H1 (cell line): ENCODE results near the gene HOMER3. TPM values are rescaled to one million over a fixed set of nuclear protein-coding genes. Genes with fewer than 3 reads are reported as not detected.

Experiments
- CHD2 ChIP-seq: IDR thresholded peaks from 2 replicates; pipeline ENCODE4 v1.6.1; 2012; ENCODE audit warnings: low read length, improper control_type of control experiment
- HDAC2 ChIP-seq, 2 experiments: fragments of 300-600 bp in 1 of 2; sonication (generic) in 1 of 2; IDR thresholded peaks; 2 replicates each; pipeline ENCODE4 v1.6.1; 2011 to 2012; ENCODE audit warnings: low read depth in 2 of 2, low read length in 2 of 2, mild to moderate bottlenecking in 2 of 2, moderate library complexity in 2 of 2, borderline replicate concordance in 1 of 2, inconsistent platforms in 1 of 2
- KDM1A ChIP-seq: fragments of 200-600, 300-600 bp; sonication (generic); IDR thresholded peaks from 2 replicates; pipeline ENCODE4 v1.7.1; 2016; ENCODE audit warnings: mild to moderate bottlenecking, low read length, borderline replicate concordance
- TEAD4 ChIP-seq: IDR thresholded peaks from 2 replicates; pipeline ENCODE4 v1.6.1; 2012; ENCODE audit warnings: low read depth, low read length, inconsistent platforms, mixed read lengths
- polyA plus RNA-seq, 7 experiments: library from polyadenylated mRNA; depleted of rRNA in 3 of 7; stranded (reverse) in 5 of 7; unstranded in 2 of 7; fragments of >200 nt in 5 of 7; fragments of 200-250 nt in 2 of 7; gene quantifications; 1 replicate in 5 of 7; 2 replicates in 1 of 7; 4 replicates in 1 of 7; pipeline versions ENCODE4 v1.2.1 to v1.2.3, GENCODE V29; 2011 to 2013; ENCODE audit warnings: missing spikeins in 2 of 7, mixed read lengths in 2 of 7
- total RNA-seq: library from RNA; stranded (reverse); fragmentation: NEBNext Ultra II Directional; extraction: Animal tissue kit (Norgen Biotek cat#: 25700); gene quantifications from 2 replicates; pipeline ENCODE4 v1.2.1, GENCODE V29; 2021
- TF ChIP-seq, protein P1 (sequence below): fragments of 300-600 bp; sonication (generic); IDR thresholded peaks from 2 replicates; pipeline ENCODE4 v1.7.1; 2012; ENCODE audit warnings: low read length, moderate library complexity, mild to moderate bottlenecking, inconsistent platforms; ENCODE audit not compliant: insufficient replicate concordance
- TF ChIP-seq, protein P2 (sequence below): IDR thresholded peaks from 2 replicates; pipeline ENCODE4 v1.6.1; 2012; ENCODE audit warnings: inconsistent platforms
- TF ChIP-seq, protein P3 (sequence below): IDR thresholded peaks from 2 replicates; pipeline ENCODE4 v1.6.1; 2012; ENCODE audit warnings: inconsistent platforms

The HOMER3 gene
- total and polyA plus RNA-seq, 2 of the 8 experiments (the other 6 are each of a cell fraction or from before 2014, with no cell fraction given) = 28.3 to 41.6 TPM

DNA sequence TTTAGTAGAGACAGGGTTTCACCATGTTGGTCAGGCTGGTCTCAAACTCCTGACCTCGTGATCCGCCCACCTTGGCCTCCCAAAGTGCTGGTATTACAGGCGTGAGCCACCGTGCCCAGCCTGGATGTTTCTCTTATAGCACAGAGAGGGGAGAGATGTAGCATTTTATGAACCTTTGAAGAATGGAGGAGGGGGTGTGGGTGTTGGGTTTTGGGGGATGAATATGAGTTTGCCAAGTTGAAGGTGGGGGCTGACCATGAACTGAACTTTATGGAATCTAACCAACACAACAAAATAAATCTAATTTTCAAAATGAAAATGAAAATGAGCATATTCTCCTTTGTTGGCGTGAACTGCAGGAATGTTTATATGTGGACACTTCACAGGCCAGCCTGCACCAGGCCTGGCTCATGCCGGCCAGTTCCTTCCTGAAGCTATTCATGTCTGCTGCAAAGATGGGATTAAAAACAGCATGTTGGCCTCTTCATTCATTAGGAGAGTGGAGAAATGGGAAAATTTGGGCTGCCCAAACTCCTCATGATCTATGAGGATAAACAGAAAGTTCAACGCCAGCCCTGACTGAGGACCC is 39.5 kb upstream of the HOMER3 start (continued):
- TF ChIP-seq, protein P1, sequence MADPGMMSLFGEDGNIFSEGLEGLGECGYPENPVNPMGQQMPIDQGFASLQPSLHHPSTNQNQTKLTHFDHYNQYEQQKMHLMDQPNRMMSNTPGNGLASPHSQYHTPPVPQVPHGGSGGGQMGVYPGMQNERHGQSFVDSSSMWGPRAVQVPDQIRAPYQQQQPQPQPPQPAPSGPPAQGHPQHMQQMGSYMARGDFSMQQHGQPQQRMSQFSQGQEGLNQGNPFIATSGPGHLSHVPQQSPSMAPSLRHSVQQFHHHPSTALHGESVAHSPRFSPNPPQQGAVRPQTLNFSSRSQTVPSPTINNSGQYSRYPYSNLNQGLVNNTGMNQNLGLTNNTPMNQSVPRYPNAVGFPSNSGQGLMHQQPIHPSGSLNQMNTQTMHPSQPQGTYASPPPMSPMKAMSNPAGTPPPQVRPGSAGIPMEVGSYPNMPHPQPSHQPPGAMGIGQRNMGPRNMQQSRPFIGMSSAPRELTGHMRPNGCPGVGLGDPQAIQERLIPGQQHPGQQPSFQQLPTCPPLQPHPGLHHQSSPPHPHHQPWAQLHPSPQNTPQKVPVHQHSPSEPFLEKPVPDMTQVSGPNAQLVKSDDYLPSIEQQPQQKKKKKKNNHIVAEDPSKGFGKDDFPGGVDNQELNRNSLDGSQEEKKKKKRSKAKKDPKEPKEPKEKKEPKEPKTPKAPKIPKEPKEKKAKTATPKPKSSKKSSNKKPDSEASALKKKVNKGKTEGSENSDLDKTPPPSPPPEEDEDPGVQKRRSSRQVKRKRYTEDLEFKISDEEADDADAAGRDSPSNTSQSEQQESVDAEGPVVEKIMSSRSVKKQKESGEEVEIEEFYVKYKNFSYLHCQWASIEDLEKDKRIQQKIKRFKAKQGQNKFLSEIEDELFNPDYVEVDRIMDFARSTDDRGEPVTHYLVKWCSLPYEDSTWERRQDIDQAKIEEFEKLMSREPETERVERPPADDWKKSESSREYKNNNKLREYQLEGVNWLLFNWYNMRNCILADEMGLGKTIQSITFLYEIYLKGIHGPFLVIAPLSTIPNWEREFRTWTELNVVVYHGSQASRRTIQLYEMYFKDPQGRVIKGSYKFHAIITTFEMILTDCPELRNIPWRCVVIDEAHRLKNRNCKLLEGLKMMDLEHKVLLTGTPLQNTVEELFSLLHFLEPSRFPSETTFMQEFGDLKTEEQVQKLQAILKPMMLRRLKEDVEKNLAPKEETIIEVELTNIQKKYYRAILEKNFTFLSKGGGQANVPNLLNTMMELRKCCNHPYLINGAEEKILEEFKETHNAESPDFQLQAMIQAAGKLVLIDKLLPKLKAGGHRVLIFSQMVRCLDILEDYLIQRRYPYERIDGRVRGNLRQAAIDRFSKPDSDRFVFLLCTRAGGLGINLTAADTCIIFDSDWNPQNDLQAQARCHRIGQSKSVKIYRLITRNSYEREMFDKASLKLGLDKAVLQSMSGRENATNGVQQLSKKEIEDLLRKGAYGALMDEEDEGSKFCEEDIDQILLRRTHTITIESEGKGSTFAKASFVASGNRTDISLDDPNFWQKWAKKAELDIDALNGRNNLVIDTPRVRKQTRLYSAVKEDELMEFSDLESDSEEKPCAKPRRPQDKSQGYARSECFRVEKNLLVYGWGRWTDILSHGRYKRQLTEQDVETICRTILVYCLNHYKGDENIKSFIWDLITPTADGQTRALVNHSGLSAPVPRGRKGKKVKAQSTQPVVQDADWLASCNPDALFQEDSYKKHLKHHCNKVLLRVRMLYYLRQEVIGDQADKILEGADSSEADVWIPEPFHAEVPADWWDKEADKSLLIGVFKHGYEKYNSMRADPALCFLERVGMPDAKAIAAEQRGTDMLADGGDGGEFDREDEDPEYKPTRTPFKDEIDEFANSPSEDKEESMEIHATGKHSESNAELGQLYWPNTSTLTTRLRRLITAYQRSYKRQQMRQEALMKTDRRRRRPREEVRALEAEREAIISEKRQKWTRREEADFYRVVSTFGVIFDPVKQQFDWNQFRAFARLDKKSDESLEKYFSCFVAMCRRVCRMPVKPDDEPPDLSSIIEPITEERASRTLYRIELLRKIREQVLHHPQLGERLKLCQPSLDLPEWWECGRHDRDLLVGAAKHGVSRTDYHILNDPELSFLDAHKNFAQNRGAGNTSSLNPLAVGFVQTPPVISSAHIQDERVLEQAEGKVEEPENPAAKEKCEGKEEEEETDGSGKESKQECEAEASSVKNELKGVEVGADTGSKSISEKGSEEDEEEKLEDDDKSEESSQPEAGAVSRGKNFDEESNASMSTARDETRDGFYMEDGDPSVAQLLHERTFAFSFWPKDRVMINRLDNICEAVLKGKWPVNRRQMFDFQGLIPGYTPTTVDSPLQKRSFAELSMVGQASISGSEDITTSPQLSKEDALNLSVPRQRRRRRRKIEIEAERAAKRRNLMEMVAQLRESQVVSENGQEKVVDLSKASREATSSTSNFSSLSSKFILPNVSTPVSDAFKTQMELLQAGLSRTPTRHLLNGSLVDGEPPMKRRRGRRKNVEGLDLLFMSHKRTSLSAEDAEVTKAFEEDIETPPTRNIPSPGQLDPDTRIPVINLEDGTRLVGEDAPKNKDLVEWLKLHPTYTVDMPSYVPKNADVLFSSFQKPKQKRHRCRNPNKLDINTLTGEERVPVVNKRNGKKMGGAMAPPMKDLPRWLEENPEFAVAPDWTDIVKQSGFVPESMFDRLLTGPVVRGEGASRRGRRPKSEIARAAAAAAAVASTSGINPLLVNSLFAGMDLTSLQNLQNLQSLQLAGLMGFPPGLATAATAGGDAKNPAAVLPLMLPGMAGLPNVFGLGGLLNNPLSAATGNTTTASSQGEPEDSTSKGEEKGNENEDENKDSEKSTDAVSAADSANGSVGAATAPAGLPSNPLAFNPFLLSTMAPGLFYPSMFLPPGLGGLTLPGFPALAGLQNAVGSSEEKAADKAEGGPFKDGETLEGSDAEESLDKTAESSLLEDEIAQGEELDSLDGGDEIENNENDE = no peak
- no peak for TF ChIP-seq TEAD4
- TF ChIP-seq, protein P2, sequence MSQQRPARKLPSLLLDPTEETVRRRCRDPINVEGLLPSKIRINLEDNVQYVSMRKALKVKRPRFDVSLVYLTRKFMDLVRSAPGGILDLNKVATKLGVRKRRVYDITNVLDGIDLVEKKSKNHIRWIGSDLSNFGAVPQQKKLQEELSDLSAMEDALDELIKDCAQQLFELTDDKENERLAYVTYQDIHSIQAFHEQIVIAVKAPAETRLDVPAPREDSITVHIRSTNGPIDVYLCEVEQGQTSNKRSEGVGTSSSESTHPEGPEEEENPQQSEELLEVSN = no peak
- no peak for TF ChIP-seq KDM1A
- TF ChIP-seq HDAC2 (IDR thresholded peaks at IDR 0.05; ENCODE audit: borderline replicate concordance in 1 of 2, low read depth in 2 of 2, low read length in 2 of 2) = no peak
- TF ChIP-seq, protein P3, sequence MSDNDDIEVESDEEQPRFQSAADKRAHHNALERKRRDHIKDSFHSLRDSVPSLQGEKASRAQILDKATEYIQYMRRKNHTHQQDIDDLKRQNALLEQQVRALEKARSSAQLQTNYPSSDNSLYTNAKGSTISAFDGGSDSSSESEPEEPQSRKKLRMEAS = no peak
- no peak for TF ChIP-seq CHD2
